Coronary artery (tissue), 2 donors: ENCODE data around the gene LUC7L2.
A peak's percentile ranks its signal among the peaks of the same experiment; 100 is the strongest.

Experiments used
- DNase-seq: peaks from one replicate; pipeline ENCODE4 v3.0.0-alpha.2; 2017; ENCODE audit warnings: low spot score
- H3K27ac ChIP-seq, 2 donors: fragments of 200-600 bp; sonication (generic); one replicate each; pipeline ENCODE4 v1.5.1; 2016 to 2019
- H3K4me3 ChIP-seq: fragments of 200-600 bp; sonication (generic); 2 replicates; pipeline ENCODE4 v1.5.1; 2016; ENCODE audit warnings: mild to moderate bottlenecking, moderate library complexity
- CTCF ChIP-seq: fragments of 200-600 bp; sonication (generic); IDR thresholded peaks from one replicate; pipeline ENCODE4 v1.5.1; 2019; ENCODE audit warnings: antibody characterized with exemption

The LUC7L2 gene

DNA sequence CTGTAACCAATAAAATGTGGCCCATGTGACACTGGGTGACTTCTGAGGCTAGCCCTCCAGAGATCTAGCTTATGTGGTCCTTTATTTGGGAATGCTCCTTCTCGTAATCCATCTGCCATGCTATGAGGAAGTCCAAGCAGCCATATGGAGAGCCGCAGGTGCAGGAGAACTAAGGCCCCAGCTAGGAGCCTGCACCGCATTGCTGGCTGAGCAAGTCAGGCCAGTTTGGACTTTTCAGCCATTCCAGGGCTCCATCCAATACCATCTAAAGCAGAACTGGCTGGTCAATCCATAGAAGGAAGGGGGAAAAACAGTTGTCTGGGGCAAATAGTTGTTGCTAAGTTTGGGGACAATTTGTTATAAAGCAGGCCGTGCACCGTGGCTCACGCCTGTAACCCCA is 91.2 kb downstream of the LUC7L2 start:
- Histone ChIP-seq H3K4me3 (no peak overlapping the region), H3K27ac (no peak overlapping the region)
- DNase-seq, result no peak
- no peak for TF ChIP-seq CTCF

DNA sequence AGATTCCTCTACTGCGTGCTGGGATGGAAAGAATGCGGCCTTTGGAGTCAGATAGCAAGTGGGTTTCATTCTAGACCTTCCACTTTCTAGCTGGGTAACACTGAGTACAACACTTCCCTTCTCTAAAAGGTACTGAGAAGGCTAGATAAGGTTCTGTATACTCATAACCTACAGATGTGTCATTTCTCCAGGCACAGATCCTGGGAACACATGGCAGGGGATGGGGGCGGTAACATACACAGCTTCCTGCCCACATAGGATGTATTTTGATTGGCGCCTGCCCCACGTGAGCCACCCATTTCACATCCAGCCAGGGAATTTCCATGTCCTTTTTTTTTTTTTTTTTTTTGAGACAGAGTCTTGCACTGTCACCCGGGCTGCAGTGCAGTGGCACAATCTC is 91.9 kb downstream of the LUC7L2 start:
- no peak for DNase-seq
- no peak overlapping the region for H3K4me3 ChIP-seq
- no peak overlapping the region for H3K27ac ChIP-seq
- no peak for TF ChIP-seq CTCF

DNA sequence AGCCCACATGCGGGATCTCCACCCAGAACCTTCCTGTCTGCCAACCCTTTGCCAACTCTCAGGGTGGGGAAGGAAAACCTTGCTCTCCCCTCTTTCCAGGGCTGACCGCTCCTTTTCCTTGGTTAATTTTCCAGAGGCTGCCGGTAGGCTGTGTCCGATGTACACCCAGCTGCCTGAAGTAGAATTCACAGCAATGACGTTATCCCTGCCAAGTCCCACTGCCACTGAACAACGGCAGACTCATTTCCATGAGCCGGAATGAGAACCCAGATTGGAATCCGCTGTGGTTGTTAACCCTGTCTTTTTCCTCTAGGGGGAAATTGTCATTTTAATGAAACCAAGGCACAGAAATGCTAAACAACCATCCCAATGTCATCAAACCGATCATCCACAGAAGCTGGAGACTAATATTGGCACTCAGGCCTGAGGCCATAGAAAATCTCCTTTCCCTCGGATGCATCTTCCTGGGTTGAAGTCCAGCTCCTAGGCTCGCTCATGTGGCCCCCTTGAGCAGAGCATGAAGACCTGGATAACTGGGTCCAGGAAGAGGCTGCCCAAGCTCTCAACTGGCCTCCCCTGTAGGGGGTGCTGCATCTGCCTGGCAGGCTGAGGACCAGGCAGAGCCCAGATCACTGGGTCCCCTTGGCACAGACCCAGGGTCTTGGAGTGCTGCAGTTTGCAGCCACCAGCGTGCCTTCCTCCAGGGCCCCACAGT is 93.4 kb downstream of the LUC7L2 start:
- DNase-seq, result no peak

GRCh38 chr7:139453673-139454321 is 94.1 kb downstream of the LUC7L2 start:
- no peak for TF ChIP-seq CTCF
- Histone ChIP-seq H3K27ac (peak overlapping the region; percentile 54 to 58), H3K4me3 (peak overlapping the region; percentile 55)
- no peak for DNase-seq

More for the DNA sequence above, 93.4 kb downstream of the LUC7L2 start:
- TF ChIP-seq CTCF, result no peak
- peak overlapping the region; percentile 54 to 58 for H3K27ac ChIP-seq
- H3K4me3 ChIP-seq, result peak overlapping the region; percentile 55

GRCh38 chr7:139455789-139456188 is 96.1 kb downstream of the LUC7L2 start:
- TF ChIP-seq CTCF, result no peak
- Histone ChIP-seq H3K4me3 (no peak overlapping the region), H3K27ac (no peak overlapping the region)
- DNase-seq, result no peak

DNA sequence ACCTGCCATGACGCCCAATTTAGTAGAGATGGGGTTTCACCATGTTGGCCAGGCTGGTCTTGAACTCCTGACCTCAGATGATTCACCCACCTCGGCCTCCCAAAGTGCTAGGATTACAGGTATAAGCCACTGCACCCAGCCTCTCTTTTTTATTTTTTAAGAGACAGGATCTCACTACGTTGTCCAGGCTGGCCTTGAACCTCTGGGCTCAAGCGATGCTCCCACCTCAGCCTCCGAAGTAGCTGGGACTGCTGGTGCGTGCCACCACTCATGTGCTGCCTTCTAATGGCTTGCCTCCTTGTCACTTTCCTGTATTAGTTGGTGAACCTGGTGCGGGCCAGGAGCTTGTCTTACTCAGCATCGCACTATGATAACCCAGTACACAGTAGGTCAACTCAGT is 96.8 kb downstream of the LUC7L2 start:
- TF ChIP-seq CTCF, result no peak
- DNase-seq, result no peak
- Histone ChIP-seq H3K4me3 (no peak overlapping the region), H3K27ac (no peak overlapping the region)
